GM10266 (cell line): ENCODE measurements around the gene GUCY1A1.

ENCODE experiments used
- DNase-seq: peaks from one replicate; pipeline ENCODE4 v3.0.0; 2012; ENCODE audit errors: extremely low spot score
- TF ChIP-seq, protein P1 (sequence below): IDR thresholded peaks from 2 replicates; pipeline ENCODE4 v1.5.1; 2012; ENCODE audit warnings: mild to moderate bottlenecking, low read depth; ENCODE audit not compliant: control insufficient read depth, insufficient read depth; ENCODE audit errors: missing control alignments

Gene GUCY1A1, protein sequence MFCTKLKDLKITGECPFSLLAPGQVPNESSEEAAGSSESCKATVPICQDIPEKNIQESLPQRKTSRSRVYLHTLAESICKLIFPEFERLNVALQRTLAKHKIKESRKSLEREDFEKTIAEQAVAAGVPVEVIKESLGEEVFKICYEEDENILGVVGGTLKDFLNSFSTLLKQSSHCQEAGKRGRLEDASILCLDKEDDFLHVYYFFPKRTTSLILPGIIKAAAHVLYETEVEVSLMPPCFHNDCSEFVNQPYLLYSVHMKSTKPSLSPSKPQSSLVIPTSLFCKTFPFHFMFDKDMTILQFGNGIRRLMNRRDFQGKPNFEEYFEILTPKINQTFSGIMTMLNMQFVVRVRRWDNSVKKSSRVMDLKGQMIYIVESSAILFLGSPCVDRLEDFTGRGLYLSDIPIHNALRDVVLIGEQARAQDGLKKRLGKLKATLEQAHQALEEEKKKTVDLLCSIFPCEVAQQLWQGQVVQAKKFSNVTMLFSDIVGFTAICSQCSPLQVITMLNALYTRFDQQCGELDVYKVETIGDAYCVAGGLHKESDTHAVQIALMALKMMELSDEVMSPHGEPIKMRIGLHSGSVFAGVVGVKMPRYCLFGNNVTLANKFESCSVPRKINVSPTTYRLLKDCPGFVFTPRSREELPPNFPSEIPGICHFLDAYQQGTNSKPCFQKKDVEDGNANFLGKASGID

DNA sequence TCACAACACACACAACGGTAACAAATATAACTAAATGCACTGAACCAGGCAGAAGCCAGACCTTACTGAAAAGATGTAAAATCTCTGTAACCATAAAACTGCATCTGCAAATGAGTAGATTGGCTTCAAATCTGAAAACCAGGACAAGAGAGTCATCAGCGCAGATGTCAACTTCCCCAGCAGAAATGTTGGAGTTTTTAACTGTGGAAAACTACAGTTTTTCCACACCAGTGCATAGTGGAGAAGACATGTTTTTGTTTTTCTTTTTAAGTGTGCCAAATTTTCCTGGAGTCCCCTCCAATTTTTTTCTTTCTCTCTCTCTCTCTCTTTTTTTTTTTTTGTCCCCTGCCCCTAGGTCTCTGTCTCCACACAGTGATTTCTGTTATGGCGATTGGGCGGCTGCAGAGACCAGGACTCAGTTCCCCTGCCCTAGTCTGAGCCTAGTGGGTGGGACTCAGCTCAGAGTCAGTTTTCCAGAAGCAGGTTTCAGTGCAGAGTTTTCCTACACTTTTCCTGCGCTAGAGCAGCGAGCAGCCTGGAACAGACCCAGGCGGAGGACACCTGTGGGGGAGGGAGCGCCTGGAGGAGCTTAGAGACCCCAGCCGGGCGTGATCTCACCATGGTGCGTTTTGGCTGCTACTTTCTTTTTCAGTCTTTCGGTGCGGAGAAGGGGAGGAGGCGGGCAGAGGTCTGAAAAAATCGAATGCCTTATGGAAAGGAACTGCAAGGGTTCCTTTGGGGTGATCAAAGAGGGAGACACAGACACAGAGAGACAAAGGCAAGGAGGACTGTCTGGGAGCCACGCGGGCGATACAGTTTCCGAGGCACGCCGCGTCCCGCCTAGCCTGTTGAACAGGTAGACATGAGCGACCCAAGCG, at the start of gene GUCY1A1:
Gene GUCY1A1 (plus strand): TSS at position 505 of the 878 bp plus-strand sequence. CDS start 30,020 bp downstream, outside the sequence.
- TF ChIP-seq, protein P1, sequence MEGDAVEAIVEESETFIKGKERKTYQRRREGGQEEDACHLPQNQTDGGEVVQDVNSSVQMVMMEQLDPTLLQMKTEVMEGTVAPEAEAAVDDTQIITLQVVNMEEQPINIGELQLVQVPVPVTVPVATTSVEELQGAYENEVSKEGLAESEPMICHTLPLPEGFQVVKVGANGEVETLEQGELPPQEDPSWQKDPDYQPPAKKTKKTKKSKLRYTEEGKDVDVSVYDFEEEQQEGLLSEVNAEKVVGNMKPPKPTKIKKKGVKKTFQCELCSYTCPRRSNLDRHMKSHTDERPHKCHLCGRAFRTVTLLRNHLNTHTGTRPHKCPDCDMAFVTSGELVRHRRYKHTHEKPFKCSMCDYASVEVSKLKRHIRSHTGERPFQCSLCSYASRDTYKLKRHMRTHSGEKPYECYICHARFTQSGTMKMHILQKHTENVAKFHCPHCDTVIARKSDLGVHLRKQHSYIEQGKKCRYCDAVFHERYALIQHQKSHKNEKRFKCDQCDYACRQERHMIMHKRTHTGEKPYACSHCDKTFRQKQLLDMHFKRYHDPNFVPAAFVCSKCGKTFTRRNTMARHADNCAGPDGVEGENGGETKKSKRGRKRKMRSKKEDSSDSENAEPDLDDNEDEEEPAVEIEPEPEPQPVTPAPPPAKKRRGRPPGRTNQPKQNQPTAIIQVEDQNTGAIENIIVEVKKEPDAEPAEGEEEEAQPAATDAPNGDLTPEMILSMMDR, result no peak
- peak; percentile 25 for DNase-seq

DNA sequence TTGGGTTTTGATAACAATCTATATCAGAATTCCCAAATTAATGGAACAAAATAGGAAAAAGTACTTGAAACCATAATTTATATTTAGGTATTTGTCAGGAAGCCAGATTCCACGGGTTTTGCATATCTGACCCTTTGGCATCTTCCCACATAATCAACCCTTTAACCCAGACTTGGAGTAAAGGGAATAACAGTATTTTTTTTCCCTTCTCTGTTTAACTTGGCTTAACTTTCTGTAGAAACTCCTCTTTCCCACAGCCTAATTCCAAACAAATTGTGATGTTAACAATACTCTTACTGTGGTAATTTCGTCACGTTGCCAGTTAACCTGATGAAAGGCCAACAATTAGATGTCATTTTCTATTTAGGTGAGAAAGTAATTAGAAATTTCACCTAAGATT, 49.4 kb upstream of the GUCY1A1 start:
- TF ChIP-seq, protein P1, result no peak
- no peak for DNase-seq

DNA sequence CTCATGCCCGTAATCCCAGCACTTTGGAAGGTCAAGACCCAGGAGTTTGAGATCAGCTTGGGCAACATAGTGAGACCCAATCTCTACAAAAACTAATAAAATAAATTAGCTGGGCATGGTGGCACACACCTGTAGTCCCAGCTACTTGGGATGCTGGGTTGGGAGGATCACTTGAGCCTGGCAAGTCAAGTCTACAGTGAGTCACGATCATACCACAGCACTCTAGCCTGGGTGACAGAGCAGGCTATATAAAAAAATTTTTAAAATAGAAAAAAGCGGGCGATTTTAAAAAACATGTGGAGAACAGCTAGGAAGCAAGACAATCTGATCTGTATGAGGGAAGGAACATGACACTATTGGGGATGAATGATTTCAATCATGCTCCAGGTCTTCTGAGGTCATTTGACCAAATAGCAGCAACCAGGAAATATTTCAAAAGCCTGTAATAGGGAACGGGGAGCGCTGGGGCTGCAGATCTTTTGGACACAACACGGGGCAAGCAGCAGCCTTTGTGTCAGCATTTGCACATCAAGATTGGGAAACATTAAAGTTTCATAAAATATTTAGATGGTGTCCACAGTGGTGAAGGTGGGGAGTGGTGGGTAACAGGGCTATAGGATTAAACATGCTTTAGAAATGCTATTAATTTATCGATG, 48.3 kb upstream of the GUCY1A1 start:
- TF ChIP-seq, protein P1, result no peak
- DNase-seq, result no peak

DNA sequence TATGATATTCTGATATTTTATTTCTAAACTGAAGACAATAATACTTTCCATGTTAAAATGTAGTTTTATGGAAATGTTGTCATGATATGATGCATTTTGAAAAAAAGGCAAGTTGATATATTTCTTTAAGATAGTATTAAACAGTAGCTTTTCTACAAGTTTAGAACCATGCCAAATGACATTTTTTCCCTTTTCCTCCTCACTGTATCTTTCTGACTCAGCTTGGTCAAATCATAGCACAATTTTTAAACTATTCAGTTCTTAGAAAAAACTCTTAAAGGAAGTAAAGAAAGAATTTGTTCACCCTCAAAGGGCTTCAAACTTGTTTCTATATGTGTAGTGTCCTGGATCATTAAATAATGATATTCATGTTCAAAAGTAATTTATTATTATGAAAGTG, 46.0 kb upstream of the GUCY1A1 start:
- TF ChIP-seq, protein P1, result no peak
- no peak for DNase-seq

DNA sequence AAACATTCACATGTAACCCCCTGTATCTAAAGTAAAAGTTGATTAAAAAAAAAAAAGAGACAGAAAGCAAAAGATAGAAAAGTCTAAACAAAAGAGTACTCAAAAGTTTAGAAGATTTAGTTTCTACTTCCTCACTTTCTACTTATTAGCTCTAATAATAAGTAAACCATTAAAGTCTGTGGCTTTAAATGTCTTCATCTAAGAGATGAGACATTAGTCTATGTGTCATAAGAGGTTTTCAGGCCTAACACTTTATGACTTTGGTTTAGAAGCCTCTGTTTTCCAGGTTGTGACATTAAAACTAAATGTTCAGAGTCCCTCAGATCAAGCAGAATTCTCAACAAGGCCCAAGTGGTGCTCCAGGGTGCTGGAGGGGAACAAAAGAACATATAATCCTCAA, 42.2 kb upstream of the GUCY1A1 start:
- TF ChIP-seq, protein P1, result no peak
- DNase-seq, result no peak

DNA sequence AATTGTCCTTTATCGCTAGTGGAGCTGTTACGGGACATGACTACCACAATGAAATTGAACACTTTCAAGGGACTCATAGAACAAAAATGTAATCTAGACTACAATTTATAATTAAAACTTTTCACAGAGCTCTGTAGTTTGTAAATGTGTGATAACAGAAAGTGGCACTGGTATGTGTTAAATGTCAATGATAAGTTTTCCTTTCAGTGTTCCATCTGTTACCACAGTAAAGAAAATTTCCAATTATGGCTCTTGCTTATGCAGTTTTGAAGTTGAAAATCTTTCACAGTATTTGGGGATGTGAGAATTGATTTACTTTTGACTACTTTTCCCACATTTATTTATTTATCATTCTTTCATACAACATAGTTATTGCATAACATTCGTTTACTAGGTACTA, 40.1 kb upstream of the GUCY1A1 start:
- TF ChIP-seq, protein P1, result no peak
- no peak for DNase-seq
